ENCODE results near the gene MAU2. TPM values are rescaled to one million over a fixed set of nuclear protein-coding genes. Genes with fewer than 3 reads are reported as not detected.

MAU2 gene
- total and polyA plus RNA-seq, 2 of the 13 experiments (the other 11 are each of a cell fraction or from before 2014, with no cell fraction given): 16.8 to 33.8 TPM

GRCh38 chr19:19366434-19367396 lies 46.1 kb downstream of the MAU2 start (continued):
- TF ChIP-seq, protein P1, sequence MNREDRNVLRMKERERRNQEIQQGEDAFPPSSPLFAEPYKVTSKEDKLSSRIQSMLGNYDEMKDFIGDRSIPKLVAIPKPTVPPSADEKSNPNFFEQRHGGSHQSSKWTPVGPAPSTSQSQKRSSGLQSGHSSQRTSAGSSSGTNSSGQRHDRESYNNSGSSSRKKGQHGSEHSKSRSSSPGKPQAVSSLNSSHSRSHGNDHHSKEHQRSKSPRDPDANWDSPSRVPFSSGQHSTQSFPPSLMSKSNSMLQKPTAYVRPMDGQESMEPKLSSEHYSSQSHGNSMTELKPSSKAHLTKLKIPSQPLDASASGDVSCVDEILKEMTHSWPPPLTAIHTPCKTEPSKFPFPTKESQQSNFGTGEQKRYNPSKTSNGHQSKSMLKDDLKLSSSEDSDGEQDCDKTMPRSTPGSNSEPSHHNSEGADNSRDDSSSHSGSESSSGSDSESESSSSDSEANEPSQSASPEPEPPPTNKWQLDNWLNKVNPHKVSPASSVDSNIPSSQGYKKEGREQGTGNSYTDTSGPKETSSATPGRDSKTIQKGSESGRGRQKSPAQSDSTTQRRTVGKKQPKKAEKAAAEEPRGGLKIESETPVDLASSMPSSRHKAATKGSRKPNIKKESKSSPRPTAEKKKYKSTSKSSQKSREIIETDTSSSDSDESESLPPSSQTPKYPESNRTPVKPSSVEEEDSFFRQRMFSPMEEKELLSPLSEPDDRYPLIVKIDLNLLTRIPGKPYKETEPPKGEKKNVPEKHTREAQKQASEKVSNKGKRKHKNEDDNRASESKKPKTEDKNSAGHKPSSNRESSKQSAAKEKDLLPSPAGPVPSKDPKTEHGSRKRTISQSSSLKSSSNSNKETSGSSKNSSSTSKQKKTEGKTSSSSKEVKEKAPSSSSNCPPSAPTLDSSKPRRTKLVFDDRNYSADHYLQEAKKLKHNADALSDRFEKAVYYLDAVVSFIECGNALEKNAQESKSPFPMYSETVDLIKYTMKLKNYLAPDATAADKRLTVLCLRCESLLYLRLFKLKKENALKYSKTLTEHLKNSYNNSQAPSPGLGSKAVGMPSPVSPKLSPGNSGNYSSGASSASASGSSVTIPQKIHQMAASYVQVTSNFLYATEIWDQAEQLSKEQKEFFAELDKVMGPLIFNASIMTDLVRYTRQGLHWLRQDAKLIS (CRISPR knock-in tag; IDR thresholded peaks at IDR 0.05): no peak
- TF ChIP-seq GLI4 (CRISPR knock-in tag; IDR thresholded peaks at IDR 0.05; ENCODE audit: borderline replicate concordance) (0 out of 2 replicates have a peak, but pooled peaks have one; percentile 42), ZNF552 (CRISPR knock-in tag; IDR thresholded peaks at IDR 0.05; ENCODE audit: borderline replicate concordance) (0 out of 2 replicates have a peak, but pooled peaks have one; percentile 38), RORA (CRISPR knock-in tag; IDR thresholded peaks at IDR 0.05) (no peak), ZSCAN25 (CRISPR knock-in tag; IDR thresholded peaks at IDR 0.05) (peak; percentile 75; the same call in 1 of the 2 replicates), ZNF878 (CRISPR knock-in tag; IDR thresholded peaks at IDR 0.05) (no peak), BRCA1 (CRISPR knock-in tag; IDR thresholded peaks at IDR 0.05) (no peak), SOX5 (CRISPR knock-in tag; IDR thresholded peaks at IDR 0.05; ENCODE audit: borderline replicate concordance) (peak; percentile 28; the same call in 1 of the 2 replicates), HCFC1 (IDR thresholded peaks at IDR 0.05; ENCODE audit: low read depth, low read length) (peak; percentile 52; the same call in 1 of the 2 replicates), ZNF747 (CRISPR knock-in tag; IDR thresholded peaks at IDR 0.05; ENCODE audit: borderline replicate concordance) (no peak), NFYC (CRISPR knock-in tag; IDR thresholded peaks at IDR 0.05) (peak; percentile 36), ZNF615 (CRISPR knock-in tag; IDR thresholded peaks at IDR 0.05; ENCODE audit: borderline replicate concordance) (peak; percentile 55; the same call in 1 of the 2 replicates), ZNF382 (CRISPR knock-in tag; IDR thresholded peaks at IDR 0.05; ENCODE audit: borderline replicate concordance) (no peak), CREBL2 (CRISPR knock-in tag; IDR thresholded peaks at IDR 0.05; ENCODE audit: borderline replicate concordance) (no peak), ZBED4 (CRISPR knock-in tag; IDR thresholded peaks at IDR 0.05; ENCODE audit: borderline replicate concordance) (peak; percentile 83; the same call in 1 of the 2 replicates), ZSCAN29 (CRISPR knock-in tag; conservative IDR thresholded peaks at IDR 0.05) (no peak), ZFY (CRISPR knock-in tag; IDR thresholded peaks at IDR 0.05) (peak; percentile 66; the same call in 1 of the 2 replicates), ZMYM3 (CRISPR knock-in tag; IDR thresholded peaks at IDR 0.05) (peak; percentile 97), GATA4 (IDR thresholded peaks at IDR 0.05; ENCODE audit: borderline replicate concordance, low read depth) (no peak), REL (CRISPR knock-in tag; conservative IDR thresholded peaks at IDR 0.05) (no peak)

Measured in HepG2 (cell line).